DMS53 treated with DMSO at 0.1 percent for 48 hours (cell line): ENCODE data around the gene RAC2.
"Not testable (repeated sequence)": the region's sequence is repeated elsewhere in the genome, so short reads cannot be mapped to it uniquely, and the experiment has no call there.

ENCODE experiments used
- DNase-seq: peaks from one replicate; lab custom pipeline; 2025; ENCODE audit not compliant: unreplicated experiment; lab: John Stamatoyannopoulos, UW

The RAC2 gene

GRCh38 chr22:37256075-37256726, 12.1 kb upstream of the RAC2 start:
- no peak for DNase-seq

GRCh38 chr22:37255558-37256006, 11.5 kb upstream of the RAC2 start:
- DNase-seq: no peak

- no peak for DNase-seq
These were observed 10.8 kb upstream of the RAC2 start for GRCh38 chr22:37254867-37255233.

- no peak for DNase-seq
These were observed 10.3 kb upstream of the RAC2 start for GRCh38 chr22:37254209-37254866.

GRCh38 chr22:37253126-37253660, 9.1 kb upstream of the RAC2 start:
- DNase-seq: no peak

- DNase-seq: not testable (repeated sequence)
These were observed 7.8 kb upstream of the RAC2 start for GRCh38 chr22:37251836-37252235.

GRCh38 chr22:37249986-37250385, 5.9 kb upstream of the RAC2 start:
- DNase-seq: no peak

- no peak for DNase-seq
These were observed 4.2 kb upstream of the RAC2 start for GRCh38 chr22:37248251-37248650.

GRCh38 chr22:37245740-37246139, 1.7 kb upstream of the RAC2 start:
- DNase-seq: no peak

- no peak for DNase-seq
These were observed 1.1 kb upstream of the RAC2 start for GRCh38 chr22:37244922-37245722.

- DNase-seq: no peak
These were observed 511 bp downstream of the RAC2 start for GRCh38 chr22:37243402-37244113.

GRCh38 chr22:37242395-37242918, 1.6 kb downstream of the RAC2 start:
- no peak for DNase-seq

- DNase-seq: no peak
These were observed 2.5 kb downstream of the RAC2 start for GRCh38 chr22:37241351-37242142.

GRCh38 chr22:37240941-37241320, 3.1 kb downstream of the RAC2 start:
- DNase-seq: no peak

- DNase-seq: no peak
These were observed 3.7 kb downstream of the RAC2 start for GRCh38 chr22:37240240-37240940.

- no peak for DNase-seq
These were observed 4.5 kb downstream of the RAC2 start for GRCh38 chr22:37239336-37240239.

GRCh38 chr22:37237371-37238268, 6.4 kb downstream of the RAC2 start:
- DNase-seq: no peak
